Stimulated activated CD4-positive, alpha-beta T cell treated with anti-CD3 and anti-CD28 coated beads, TNF-alpha, amount 100 ng/mL, for 4 hours (primary cell): ENCODE measurements around the gene FLNC.

Source experiments
- DNase-seq, 3 experiments: peaks; one replicate each; pipeline ENCODE4 v3.0.0-alpha.2; 2020; ENCODE audit warnings: low read depth in 3 of 3

The FLNC gene, protein sequence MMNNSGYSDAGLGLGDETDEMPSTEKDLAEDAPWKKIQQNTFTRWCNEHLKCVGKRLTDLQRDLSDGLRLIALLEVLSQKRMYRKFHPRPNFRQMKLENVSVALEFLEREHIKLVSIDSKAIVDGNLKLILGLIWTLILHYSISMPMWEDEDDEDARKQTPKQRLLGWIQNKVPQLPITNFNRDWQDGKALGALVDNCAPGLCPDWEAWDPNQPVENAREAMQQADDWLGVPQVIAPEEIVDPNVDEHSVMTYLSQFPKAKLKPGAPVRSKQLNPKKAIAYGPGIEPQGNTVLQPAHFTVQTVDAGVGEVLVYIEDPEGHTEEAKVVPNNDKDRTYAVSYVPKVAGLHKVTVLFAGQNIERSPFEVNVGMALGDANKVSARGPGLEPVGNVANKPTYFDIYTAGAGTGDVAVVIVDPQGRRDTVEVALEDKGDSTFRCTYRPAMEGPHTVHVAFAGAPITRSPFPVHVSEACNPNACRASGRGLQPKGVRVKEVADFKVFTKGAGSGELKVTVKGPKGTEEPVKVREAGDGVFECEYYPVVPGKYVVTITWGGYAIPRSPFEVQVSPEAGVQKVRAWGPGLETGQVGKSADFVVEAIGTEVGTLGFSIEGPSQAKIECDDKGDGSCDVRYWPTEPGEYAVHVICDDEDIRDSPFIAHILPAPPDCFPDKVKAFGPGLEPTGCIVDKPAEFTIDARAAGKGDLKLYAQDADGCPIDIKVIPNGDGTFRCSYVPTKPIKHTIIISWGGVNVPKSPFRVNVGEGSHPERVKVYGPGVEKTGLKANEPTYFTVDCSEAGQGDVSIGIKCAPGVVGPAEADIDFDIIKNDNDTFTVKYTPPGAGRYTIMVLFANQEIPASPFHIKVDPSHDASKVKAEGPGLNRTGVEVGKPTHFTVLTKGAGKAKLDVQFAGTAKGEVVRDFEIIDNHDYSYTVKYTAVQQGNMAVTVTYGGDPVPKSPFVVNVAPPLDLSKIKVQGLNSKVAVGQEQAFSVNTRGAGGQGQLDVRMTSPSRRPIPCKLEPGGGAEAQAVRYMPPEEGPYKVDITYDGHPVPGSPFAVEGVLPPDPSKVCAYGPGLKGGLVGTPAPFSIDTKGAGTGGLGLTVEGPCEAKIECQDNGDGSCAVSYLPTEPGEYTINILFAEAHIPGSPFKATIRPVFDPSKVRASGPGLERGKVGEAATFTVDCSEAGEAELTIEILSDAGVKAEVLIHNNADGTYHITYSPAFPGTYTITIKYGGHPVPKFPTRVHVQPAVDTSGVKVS (N-terminal part only)

GRCh38 chr7:128830231-128831177, at the start of gene FLNC:
FLNC (plus strand) TSS chr7:128830406; CDS start chr7:128830638, 232 bp downstream.
- peak in 1 of 3 experiments; percentile 12 for DNase-seq

- DNase-seq: no peak
Observed at GRCh38 chr7:128781126-128781525, 49.1 kb upstream of the FLNC start.

DNA sequence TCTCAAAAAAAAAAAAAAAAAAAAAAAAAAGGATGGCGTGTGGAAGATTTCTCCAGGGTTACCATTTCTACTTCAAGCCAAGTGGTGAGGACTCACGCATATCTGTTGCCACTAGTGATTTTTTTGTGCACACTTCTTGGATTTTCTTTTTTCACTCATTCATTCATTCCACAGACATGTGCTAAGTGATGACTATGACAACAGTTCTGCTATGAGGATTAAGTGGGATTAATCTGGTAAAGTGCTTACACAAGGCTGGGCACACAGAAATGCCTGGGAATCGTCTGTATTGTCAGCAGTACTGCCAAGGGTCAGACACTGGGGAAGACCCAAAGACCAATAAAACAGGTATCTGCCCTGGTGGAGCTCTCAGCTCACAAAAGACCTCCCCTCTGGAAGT, 48.4 kb upstream of the FLNC start:
- DNase-seq: no peak

DNA sequence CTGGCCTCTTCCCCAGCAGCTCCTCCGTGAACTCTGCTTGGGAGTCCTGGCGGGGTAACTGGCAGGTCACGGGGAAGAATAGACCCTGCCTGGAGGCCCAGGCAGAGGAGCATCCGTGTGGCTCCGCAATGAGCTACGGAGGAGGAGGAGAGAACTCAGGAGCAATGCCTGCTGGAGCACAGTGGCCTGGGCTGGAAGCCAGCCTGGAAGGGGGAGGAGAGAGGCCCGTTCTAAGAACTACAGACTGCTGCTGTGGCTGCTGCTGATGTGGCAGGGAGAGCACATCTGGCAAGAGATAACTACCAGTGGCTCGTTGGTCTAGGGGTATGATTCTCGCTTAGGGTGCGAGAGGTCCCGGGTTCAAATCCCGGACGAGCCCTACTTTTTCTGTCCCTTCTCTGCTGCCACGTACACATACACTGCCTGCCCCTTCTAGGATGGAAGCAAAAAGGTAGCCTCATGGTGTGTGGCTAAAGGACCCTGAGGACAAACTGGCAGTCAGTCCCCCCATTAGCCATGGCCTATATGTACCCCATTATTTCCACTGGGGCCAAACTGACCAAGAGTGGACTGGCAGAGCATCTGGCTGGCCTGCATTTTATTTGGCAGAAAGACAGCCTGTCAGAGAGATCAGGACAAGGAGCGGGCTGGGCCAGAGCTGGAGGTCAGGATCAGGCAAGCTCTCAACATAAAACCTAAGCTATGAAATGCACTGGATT, 46.9 kb upstream of the FLNC start:
- DNase-seq: no peak

- DNase-seq: no peak
Observed at GRCh38 chr7:128785738-128786137, 44.5 kb upstream of the FLNC start.

GRCh38 chr7:128788446-128789412, 41.5 kb upstream of the FLNC start:
- no peak for DNase-seq

GRCh38 chr7:128790315-128791041, 39.7 kb upstream of the FLNC start:
- DNase-seq: no peak

- DNase-seq: peak; percentile 60 to 66 (median 65)
Observed at GRCh38 chr7:128791121-128791971, 38.9 kb upstream of the FLNC start, which contains the start of gene CCDC136. CCDC136 (plus strand) TSS chr7:128791968; CDS start chr7:128792412, 444 bp downstream.

DNA sequence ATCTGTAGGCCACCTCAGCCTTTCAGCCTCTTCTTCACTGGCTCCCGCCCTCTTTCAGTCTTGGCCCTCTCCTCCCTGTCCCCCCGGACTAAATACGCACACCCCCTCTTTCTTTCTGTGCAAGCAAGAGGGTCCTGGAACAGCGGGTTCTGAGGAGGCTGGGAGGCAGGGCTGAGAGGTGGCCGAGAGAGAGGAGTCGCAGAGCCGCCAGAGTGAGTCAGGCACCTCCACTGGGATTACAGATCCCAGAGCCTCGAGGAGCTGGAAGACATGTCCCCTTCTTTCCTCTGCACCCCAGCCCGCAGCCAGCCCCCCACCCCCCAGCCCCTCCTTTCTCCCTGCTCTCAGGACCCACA, 38.3 kb upstream of the FLNC start:
- no peak for DNase-seq

DNA sequence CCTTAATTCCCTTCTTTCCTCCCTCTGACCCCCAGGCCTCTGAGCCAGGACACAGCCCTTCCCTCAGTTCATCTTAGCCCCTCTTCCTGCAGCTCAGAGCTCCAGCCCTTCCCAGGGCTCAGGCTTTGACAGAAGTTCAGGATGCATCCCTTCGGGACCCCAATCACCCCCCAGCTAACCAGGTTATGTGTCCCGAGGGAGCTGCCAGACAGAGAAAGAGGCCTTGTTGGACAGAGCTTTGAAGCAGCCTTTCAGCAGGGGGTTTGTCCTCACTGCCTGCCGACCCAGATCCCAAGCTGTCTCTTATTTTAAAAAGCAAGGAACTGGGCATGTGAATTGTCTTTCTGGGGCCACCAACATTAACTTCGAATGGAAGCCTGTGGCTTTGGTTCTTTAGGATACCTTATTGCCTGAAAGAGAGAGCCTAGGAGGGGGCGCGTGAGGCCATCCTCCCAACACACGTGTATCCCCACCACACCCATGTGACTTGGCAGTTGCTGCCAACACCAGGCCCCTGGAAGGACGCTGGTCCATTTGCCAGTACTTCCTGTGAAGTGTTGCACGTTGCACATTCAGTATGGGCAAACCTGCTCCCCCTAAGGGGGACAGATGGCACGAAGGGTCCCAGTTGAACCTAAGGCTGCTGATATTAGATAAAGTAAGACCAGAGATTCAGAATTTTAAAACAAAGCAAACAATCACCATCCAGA, 37.6 kb upstream of the FLNC start:
- no peak for DNase-seq

- no peak for DNase-seq
Observed at GRCh38 chr7:128793181-128793547, 37.0 kb upstream of the FLNC start.

GRCh38 chr7:128794020-128794419, 36.2 kb upstream of the FLNC start:
- DNase-seq: no peak

DNA sequence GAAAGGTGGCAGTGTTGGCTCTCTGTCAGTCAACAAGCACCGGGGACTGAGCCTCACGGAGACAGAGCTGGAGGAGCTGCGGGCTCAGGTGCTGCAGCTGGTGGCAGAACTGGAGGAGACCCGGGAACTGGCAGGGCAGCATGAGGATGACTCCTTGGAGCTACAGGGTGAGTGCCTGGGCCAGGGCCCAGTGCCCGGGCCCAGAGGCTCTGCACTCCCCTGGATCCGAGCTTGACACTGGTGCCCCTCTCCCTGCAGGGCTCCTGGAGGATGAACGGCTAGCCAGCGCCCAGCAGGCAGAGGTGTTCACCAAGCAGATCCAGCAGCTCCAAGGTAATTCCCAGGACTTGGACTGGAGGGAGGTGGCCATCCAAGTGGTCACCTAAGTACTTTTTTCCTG, 35.8 kb upstream of the FLNC start:
- DNase-seq: no peak

- DNase-seq: no peak
Observed at GRCh38 chr7:128795129-128795528, 35.1 kb upstream of the FLNC start.

DNA sequence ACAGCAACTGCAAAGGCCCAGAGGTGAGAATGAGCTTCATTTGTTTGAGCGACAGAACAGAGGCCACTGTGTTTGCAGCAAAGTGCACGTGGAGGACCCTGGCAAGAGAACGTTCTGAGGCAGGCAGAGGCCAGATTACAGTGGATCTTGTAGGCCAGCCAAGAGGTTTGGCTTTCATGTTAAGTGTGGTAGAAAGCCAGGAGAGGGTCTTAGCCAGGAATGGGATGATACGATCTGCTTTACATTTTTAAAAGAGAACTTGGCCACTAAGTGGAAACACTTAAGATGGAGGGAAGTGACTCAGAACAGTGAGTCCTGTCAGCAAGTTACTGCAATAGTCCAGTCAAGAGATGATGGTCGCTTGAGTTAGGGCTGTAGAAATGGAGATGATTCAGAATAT, 33.9 kb upstream of the FLNC start:
- no peak for DNase-seq

DNA sequence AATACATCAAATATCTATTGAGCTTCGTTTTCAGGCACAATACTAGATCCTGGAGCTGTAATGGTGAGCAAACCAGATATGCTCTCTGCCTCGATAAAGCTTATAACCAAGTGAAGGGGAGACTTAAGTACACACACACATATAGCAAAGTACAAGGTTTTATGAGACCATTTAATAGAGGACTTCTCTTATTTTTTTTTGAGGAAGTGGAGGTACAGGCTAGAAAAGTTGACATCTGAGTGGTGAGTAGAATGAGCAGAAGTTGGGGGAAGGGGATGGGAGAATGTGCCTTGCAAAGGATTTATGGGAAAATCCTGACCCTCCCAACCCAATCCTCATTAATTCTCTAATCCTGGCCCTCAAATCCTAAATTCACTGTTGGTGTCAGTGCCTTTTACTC, 30.8 kb upstream of the FLNC start:
- DNase-seq: no peak

DNA sequence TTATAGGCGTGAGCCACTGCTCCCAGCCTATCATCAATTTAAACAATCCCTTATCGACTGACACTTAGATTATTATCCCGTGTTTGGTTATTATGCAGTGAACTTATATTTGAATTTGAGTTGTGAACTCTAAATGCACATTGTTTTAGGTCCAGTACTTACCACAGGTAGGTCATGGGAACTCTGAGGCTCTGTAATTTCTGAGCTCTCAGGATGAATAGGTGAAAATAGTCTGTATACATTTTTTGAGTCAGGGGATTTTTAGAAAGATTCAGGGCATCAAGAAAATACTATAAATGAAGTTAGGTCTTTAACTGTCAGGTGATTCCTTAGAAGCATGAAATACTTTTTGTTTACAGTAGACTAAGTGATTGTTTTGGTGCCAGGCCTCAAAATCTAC, 29.6 kb upstream of the FLNC start:
- no peak for DNase-seq
